SJSA1 (cell line): ENCODE results near the gene ERG. TPM values are rescaled to one million over a fixed set of nuclear protein-coding genes. Genes with fewer than 3 reads are reported as not detected.

ENCODE experiments used
- DNase-seq, 2 experiments: peaks; one replicate each; pipeline ENCODE4 v3.0.0-alpha.2; 2015 to 2020; ENCODE audit warnings: low spot score in 2 of 2, low read depth in 1 of 2
- H3K27ac ChIP-seq: fragments of 250-450 bp; sonication (Bioruptor Pico); 2 replicates; pipeline ENCODE4 v1.5.1; 2020; ENCODE audit warnings: mild to moderate bottlenecking, moderate library complexity
- H3K27me3 ChIP-seq: fragments of 250-450 bp; sonication (Bioruptor Pico); replicated peaks from 2 replicates; pipeline ENCODE4 v1.5.1; 2020; ENCODE audit warnings: mild to moderate bottlenecking, moderate library complexity
- H3K36me3 ChIP-seq: fragments of 250-450 bp; sonication (Bioruptor Pico); 2 replicates; pipeline ENCODE4 v1.5.1; 2020; ENCODE audit warnings: mild to moderate bottlenecking
- H3K4me1 ChIP-seq: fragments of 250-450 bp; sonication (Bioruptor Pico); replicated peaks from 2 replicates; pipeline ENCODE4 v1.6.1; 2021; ENCODE audit warnings: mild to moderate bottlenecking
- H3K4me3 ChIP-seq: fragments of 250-450 bp; sonication (Bioruptor Pico); 2 replicates; pipeline ENCODE4 v1.5.1; 2020; ENCODE audit warnings: mild to moderate bottlenecking
- H3K9me3 ChIP-seq: fragments of 250-450 bp; sonication (Bioruptor Pico); replicated peaks from 2 replicates; pipeline ENCODE4 v1.5.1; 2020; ENCODE audit warnings: mild to moderate bottlenecking
- total RNA-seq: library from RNA; depleted of rRNA; stranded (reverse); fragments of >200 nt; shearing (Covaris generic); gene quantifications from 2 replicates; pipeline ENCODE4 v1.2.3, GENCODE V29; 2014; rRNA removed

Gene ERG
- total RNA-seq, 1 experiment from 2014 or later, result 0.89 TPM

DNA sequence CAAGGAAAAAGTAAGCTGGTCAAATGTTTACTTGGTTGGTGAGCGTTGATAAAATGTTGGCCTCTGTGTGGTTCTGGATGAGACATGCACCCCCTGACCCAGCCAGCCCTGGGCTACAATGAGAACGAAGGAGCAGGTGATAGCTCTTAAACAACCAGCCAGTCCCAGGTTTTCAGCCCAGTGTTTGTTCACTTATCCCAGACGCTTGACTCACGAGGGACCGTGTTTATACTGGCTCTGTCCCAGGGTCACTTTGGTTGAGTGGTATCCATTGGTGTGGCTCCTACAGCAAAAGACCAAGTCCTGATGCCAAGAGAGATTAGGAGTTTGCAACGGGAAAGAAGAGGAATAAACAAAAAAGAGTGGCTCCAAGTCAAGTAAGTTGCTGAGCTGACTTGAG, 154.6 kb downstream of the ERG start:
- Histone ChIP-seq H3K36me3 (no peaks in the 10 kb centered on the region), H3K4me1 (peaks cover 8% of the 10 kb centered on the region), H3K27ac (no peak overlapping the region), H3K4me3 (no peak overlapping the region), H3K27me3 (no peaks in the 10 kb centered on the region), H3K9me3 (0 out of 2 replicates have a peak, but pooled peaks cover 3% of the 10 kb centered on the region)
- no peak for DNase-seq

- no peak for DNase-seq
Measured at GRCh38 chr21:38342739-38343138, 155.5 kb downstream of the ERG start.

DNA sequence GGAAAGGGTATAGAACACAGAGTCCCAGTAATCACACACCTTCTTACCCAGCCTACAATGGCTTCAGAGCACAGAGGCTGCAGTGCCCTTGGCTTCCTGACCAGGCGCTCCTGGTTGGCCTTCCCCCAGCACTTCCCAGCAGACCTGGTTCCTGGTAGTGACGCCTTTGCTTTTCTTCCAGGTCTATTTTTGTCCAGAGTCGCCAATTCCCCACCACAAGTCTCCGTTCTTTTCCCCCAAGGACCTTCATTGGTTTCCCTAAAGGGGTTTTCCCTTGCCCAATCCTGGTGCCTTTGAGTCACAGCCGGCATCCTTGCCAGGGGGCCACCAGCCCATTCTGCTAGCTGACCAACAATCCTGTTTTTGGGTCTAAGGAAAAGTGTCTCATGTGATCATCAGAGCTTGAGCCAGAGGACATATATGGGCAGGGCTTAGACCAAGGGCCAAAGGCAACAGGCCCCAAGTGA, 156.7 kb downstream of the ERG start:
- Histone ChIP-seq H3K4me3 (no peak overlapping the region), H3K9me3 (0 out of 2 replicates have a peak, but pooled peaks cover 3% of the 10 kb centered on the region), H3K27ac (no peak overlapping the region), H3K36me3 (no peaks in the 10 kb centered on the region), H3K27me3 (no peaks in the 10 kb centered on the region), H3K4me1 (peaks cover 8% of the 10 kb centered on the region)
- DNase-seq, result no peak

More at GRCh38 chr21:38342739-38343138, 155.5 kb downstream of the ERG start:
- Histone ChIP-seq H3K27me3 (no peaks in the 10 kb centered on the region), H3K9me3 (0 out of 2 replicates have a peak, but pooled peaks cover 3% of the 10 kb centered on the region), H3K4me1 (peaks cover 8% of the 10 kb centered on the region), H3K4me3 (no peak overlapping the region), H3K27ac (no peak overlapping the region), H3K36me3 (no peaks in the 10 kb centered on the region)

DNA sequence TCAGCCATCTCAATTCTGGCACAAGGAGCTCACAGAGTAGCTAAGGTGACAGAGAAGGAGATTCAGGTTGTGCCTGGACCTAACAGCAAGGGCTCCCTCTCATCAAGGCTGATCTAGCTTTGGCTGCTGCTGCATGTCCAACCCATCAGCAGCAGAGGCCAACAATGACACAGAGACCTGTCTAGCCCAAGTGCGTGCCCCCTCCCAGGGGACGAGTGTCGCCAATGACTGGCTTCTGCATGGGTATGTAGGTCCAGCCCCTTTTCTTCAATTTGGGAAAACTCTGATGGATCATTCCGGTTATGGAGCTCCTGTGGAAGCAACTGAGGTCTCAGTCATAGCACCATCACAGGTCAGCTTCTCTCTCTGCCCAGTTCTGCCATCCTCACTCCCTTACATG, 158.1 kb downstream of the ERG start:
- H3K9me3 ChIP-seq, result 0 out of 2 replicates have a peak, but pooled peaks cover 3% of the 10 kb centered on the region
- H3K4me1 ChIP-seq, result peaks cover 8% of the 10 kb centered on the region
- H3K27me3 ChIP-seq, result no peaks in the 10 kb centered on the region
- DNase-seq, result no peak
- H3K27ac ChIP-seq, result no peak overlapping the region
- no peak overlapping the region for H3K4me3 ChIP-seq
- H3K36me3 ChIP-seq, result no peaks in the 10 kb centered on the region

GRCh38 chr21:38337793-38338192, 160.5 kb downstream of the ERG start:
- H3K4me3 ChIP-seq, result no peak overlapping the region
- H3K36me3 ChIP-seq, result no peaks in the 10 kb centered on the region
- 0 out of 2 replicates have a peak, but pooled peaks cover 3% of the 10 kb centered on the region for H3K9me3 ChIP-seq
- no peaks in the 10 kb centered on the region for H3K27me3 ChIP-seq
- H3K4me1 ChIP-seq, result no peaks in the 10 kb centered on the region
- H3K27ac ChIP-seq, result no peak overlapping the region
- no peak for DNase-seq

GRCh38 chr21:38334866-38335265, 163.4 kb downstream of the ERG start:
- no peaks in the 10 kb centered on the region for H3K27me3 ChIP-seq
- H3K27ac ChIP-seq, result no peak overlapping the region
- no peaks in the 10 kb centered on the region for H3K9me3 ChIP-seq
- H3K4me3 ChIP-seq, result no peak overlapping the region
- no peaks in the 10 kb centered on the region for H3K36me3 ChIP-seq
- DNase-seq, result no peak
- no peaks in the 10 kb centered on the region for H3K4me1 ChIP-seq

- no peak overlapping the region for H3K4me3 ChIP-seq
- no peak overlapping the region for H3K27ac ChIP-seq
- H3K9me3 ChIP-seq, result no peaks in the 10 kb centered on the region
- no peaks in the 10 kb centered on the region for H3K27me3 ChIP-seq
- H3K4me1 ChIP-seq, result no peaks in the 10 kb centered on the region
- DNase-seq, result no peak
- H3K36me3 ChIP-seq, result no peaks in the 10 kb centered on the region
Measured at GRCh38 chr21:38333301-38334272, 164.7 kb downstream of the ERG start.

GRCh38 chr21:38330666-38331065, 167.6 kb downstream of the ERG start:
- H3K4me1 ChIP-seq, result no peaks in the 10 kb centered on the region
- no peaks in the 10 kb centered on the region for H3K9me3 ChIP-seq
- no peaks in the 10 kb centered on the region for H3K27me3 ChIP-seq
- no peak for DNase-seq
- H3K36me3 ChIP-seq, result no peaks in the 10 kb centered on the region
- no peak overlapping the region for H3K4me3 ChIP-seq
- H3K27ac ChIP-seq, result no peak overlapping the region

Other genes starting within 250 kb of the ERG start
- gene KCNJ15, start 241.5 kb downstream of the ERG start, total RNA-seq, result 0.05 TPM in 1 of 2 replicates, not detected in the other